Measurements from ENCODE around the gene GDF7. TPM values are rescaled to one million over a fixed set of nuclear protein-coding genes. Genes with fewer than 3 reads are reported as not detected.

The GDF7 gene
- total RNA-seq, 2 experiments from 2014 or later, result 0.06 TPM

GRCh38 chr2:20657522-20658235 lies 9.3 kb upstream of the GDF7 start:
- Histone ChIP-seq H3K9me2 (ENCODE audit: insufficient read depth, low read length) (no peaks in the 10 kb centered on the region), H3K27ac (ENCODE audit: low read depth, low read length, poor library complexity, severe bottlenecking) (no peak overlapping the region), H3K79me2 (ENCODE audit: insufficient read depth, low read depth, low read length) (no peaks in the 10 kb centered on the region), H3K4me2 (ENCODE audit: low read length) (no peak overlapping the region), H3K4me3 (ENCODE audit: low read depth, low read length, poor library complexity, severe bottlenecking) (no peak overlapping the region), H3K36me3 (ENCODE audit: insufficient read depth, low read length) (no peaks in the 10 kb centered on the region), H4K20me1 (ENCODE audit: insufficient read depth, low read length) (no peaks in the 10 kb centered on the region), H2AFZ (ENCODE audit: low read length) (no peak overlapping the region), H3K9me3 (ENCODE audit: low read length) (no peaks in the 10 kb centered on the region), H3K4me1 (ENCODE audit: insufficient read depth, low read length, poor library complexity, severe bottlenecking) (peaks cover 7% of the 10 kb centered on the region)
- ChIA-PET POLR2A (interaction anchor here (0.8 kb wide), 1 partner anchor 62 kb away, joined by 3 read pairs; no protein-coding TSS in a partner anchor), CTCF (ENCODE audit: unreplicated experiment) (interaction anchor here (0.6 kb wide), 1 partner anchor 20 kb away, joined by 25 read pairs; no protein-coding TSS in a partner anchor)
- TF ChIP-seq, protein P1, sequence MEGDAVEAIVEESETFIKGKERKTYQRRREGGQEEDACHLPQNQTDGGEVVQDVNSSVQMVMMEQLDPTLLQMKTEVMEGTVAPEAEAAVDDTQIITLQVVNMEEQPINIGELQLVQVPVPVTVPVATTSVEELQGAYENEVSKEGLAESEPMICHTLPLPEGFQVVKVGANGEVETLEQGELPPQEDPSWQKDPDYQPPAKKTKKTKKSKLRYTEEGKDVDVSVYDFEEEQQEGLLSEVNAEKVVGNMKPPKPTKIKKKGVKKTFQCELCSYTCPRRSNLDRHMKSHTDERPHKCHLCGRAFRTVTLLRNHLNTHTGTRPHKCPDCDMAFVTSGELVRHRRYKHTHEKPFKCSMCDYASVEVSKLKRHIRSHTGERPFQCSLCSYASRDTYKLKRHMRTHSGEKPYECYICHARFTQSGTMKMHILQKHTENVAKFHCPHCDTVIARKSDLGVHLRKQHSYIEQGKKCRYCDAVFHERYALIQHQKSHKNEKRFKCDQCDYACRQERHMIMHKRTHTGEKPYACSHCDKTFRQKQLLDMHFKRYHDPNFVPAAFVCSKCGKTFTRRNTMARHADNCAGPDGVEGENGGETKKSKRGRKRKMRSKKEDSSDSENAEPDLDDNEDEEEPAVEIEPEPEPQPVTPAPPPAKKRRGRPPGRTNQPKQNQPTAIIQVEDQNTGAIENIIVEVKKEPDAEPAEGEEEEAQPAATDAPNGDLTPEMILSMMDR (conservative IDR thresholded peaks at IDR 0.05; ENCODE audit: low read length), result no peak
- TF ChIP-seq EZH2phosphoT487 (IDR thresholded peaks at IDR 0.05; ENCODE audit: borderline replicate concordance, low read depth, low read length), result no peak
- intact Hi-C loops (cut with micrococcal nuclease; ENCODE audit: unreplicated experiment), result no loop called here
- BruUV-seq (replicated peaks), result no TSS peak
- no peak for DNase-seq (ENCODE audit: low spot score)

DNA sequence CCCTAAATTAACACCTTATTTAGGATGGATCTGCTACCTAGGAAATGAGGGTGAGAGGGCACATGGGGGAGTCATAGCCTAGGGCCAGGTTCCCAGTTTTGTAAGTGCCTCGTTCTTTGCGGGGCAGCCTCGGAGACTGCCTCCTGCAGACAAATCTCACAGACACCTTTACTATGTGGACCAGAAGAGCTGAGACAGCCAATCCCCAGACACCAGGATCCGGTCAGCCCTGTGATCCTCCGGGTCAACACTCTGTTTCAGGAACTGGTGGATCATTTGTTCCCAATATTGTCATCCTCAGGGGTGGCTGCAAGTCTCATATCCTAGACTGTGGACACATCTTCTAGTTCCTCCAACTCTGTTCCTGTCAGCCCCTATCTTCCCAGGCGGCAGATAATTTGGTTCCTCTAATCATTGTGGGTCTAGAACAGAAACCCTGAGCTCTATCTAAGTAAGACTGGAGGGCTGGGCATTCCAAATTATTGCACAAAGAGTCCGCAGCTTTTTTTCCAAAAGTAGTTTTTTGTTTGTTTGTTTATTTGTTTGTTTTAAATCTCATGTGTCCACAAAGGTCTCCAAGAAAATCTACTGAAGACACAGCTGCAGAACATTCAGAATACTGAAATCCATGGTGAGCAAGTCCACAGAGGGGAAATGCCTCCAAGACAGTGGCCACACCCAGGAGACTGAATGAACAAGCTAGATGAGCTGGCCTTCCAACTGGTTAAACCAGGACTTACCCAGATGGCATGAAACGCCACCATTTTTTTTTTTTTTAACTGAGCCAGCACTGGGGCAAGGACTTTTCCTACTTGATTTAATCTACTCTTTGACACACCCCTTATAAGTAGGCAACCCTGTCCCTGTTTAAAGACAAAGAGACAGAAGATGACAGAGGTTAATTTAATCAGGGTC lies 6.2 kb upstream of the GDF7 start:
- H4K20me1 ChIP-seq (ENCODE audit: insufficient read depth, low read length), result no peaks in the 10 kb centered on the region
- no peaks in the 10 kb centered on the region for H3K9me2 ChIP-seq (ENCODE audit: insufficient read depth, low read length)
- TF ChIP-seq, protein P1 (conservative IDR thresholded peaks at IDR 0.05; ENCODE audit: low read length), result no peak
- no peak for TF ChIP-seq EZH2phosphoT487 (IDR thresholded peaks at IDR 0.05; ENCODE audit: borderline replicate concordance, low read depth, low read length)
- H3K79me2 ChIP-seq (ENCODE audit: insufficient read depth, low read depth, low read length), result no peaks in the 10 kb centered on the region
- H3K4me3 ChIP-seq (ENCODE audit: low read depth, low read length, poor library complexity, severe bottlenecking), result no peak overlapping the region
- no peak for DNase-seq (ENCODE audit: low spot score)
- H3K4me1 ChIP-seq (ENCODE audit: insufficient read depth, low read length, poor library complexity, severe bottlenecking), result peaks cover 10% of the 10 kb centered on the region
- H3K4me2 ChIP-seq (ENCODE audit: low read length), result no peak overlapping the region
- CTCF ChIA-PET (ENCODE audit: unreplicated experiment), result interaction anchor here (0.6 to 3.3 kb wide), 5 partner anchors 13 to 456 kb away, joined by 3 to 23 read pairs (median 7); no protein-coding TSS in a partner anchor
- H3K36me3 ChIP-seq (ENCODE audit: insufficient read depth, low read length), result no peaks in the 10 kb centered on the region
- no peak overlapping the region for H3K27ac ChIP-seq (ENCODE audit: low read depth, low read length, poor library complexity, severe bottlenecking)
- no peak overlapping the region for H2AFZ ChIP-seq (ENCODE audit: low read length)
- no TSS peak for BruUV-seq (replicated peaks)
- intact Hi-C loops (cut with micrococcal nuclease; ENCODE audit: unreplicated experiment), result loop anchor here (1.0 to 5.0 kb wide), 5 partner anchors 16 to 457 kb away; partner anchors contain the start of gene LDAH
- H3K9me3 ChIP-seq (ENCODE audit: low read length), result no peaks in the 10 kb centered on the region
- POLR2A ChIA-PET, result interaction anchor here (1.1 to 3.9 kb wide), 3 partner anchors 16 to 301 kb away, joined by 3 to 30 read pairs (median 3); no protein-coding TSS in a partner anchor

Data from OCI-LY7 (cell line).